NT2/D1 (cell line): ENCODE measurements around the gene RIMS1.

Experiments used
- YY1 ChIP-seq: IDR thresholded peaks from 2 replicates; pipeline ENCODE4 v1.6.1; 2011; ENCODE audit not compliant: insufficient read length, insufficient read depth
- ZNF274 ChIP-seq: IDR thresholded peaks from 2 replicates; pipeline ENCODE4 v1.6.1; 2011; ENCODE audit warnings: mild to moderate bottlenecking, low read depth, low read length

DNA sequence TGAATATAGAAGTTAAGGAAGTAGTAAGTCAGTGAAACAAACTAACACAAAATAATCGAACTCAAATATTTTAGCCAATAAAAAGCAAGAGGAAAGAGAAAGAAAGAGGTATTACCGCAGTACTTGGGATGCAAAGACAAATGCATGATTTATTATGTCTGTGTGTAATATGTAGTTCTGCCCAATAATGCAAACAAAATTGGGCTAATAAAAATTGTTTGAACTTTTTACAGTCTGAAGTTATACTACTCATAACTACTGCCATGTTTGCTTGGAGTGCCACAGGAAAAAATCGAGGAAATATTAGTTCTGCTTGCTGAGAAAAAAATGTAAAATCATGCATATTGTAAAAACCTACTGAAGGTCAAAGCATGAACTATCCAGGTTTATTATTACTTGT lies 375.2 kb downstream of the RIMS1 start:
- TF ChIP-seq YY1 (no peak), ZNF274 (no peak)
